ENCODE results near the gene MBNL1.

MBNL1 gene

GRCh38 chr3:152376351-152377183 is 107.8 kb downstream of the MBNL1 start:
- ATAC-seq (peak; percentile 62), DNase-seq (no peak)
- H3K4me1 Mint-ChIP-seq = peaks cover 77% of the 10 kb centered on the region
- peak overlapping the region; percentile 18 for H3K4me3 Mint-ChIP-seq
- peak overlapping the region; percentile 86 for H3K27ac Mint-ChIP-seq
- H3K36me3 Mint-ChIP-seq (ENCODE audit: low read depth) = peaks cover 41% of the 10 kb centered on the region
- H3K27me3 Mint-ChIP-seq = no peaks in the 10 kb centered on the region
- H3K9me3 Mint-ChIP-seq = no peaks in the 10 kb centered on the region

- DNase-seq (no peak), ATAC-seq (no peak)
- Mint-ChIP-seq H3K27me3 (no peaks in the 10 kb centered on the region), H3K36me3 (ENCODE audit: low read depth) (peaks cover 35% of the 10 kb centered on the region), H3K9me3 (no peaks in the 10 kb centered on the region), H3K27ac (peak overlapping the region; percentile 86), H3K4me3 (no peak overlapping the region), H3K4me1 (peaks cover 76% of the 10 kb centered on the region)
Observed at GRCh38 chr3:152377184-152377570, 108.4 kb downstream of the MBNL1 start.

- no peaks in the 10 kb centered on the region for H3K9me3 Mint-ChIP-seq
- peak overlapping the region; percentile 35 for H3K27ac Mint-ChIP-seq
- H3K36me3 Mint-ChIP-seq (ENCODE audit: low read depth) = peaks cover 25% of the 10 kb centered on the region
- no peak for DNase-seq
- no peak overlapping the region for H3K4me3 Mint-ChIP-seq
- ATAC-seq = no peak
- peaks cover 83% of the 10 kb centered on the region for H3K4me1 Mint-ChIP-seq
- no peaks in the 10 kb centered on the region for H3K27me3 Mint-ChIP-seq
Observed at GRCh38 chr3:152379415-152380042, 110.8 kb downstream of the MBNL1 start.

GRCh38 chr3:152380043-152380442 is 111.3 kb downstream of the MBNL1 start:
- Mint-ChIP-seq H3K4me1 (peaks cover 81% of the 10 kb centered on the region), H3K4me3 (no peak overlapping the region)

GRCh38 chr3:152381881-152382295 is 113.2 kb downstream of the MBNL1 start:
- Mint-ChIP-seq H3K27ac (peak overlapping the region; percentile 80), H3K4me3 (peak overlapping the region; percentile 62), H3K9me3 (no peaks in the 10 kb centered on the region), H3K27me3 (no peaks in the 10 kb centered on the region), H3K4me1 (peaks cover 84% of the 10 kb centered on the region), H3K36me3 (ENCODE audit: low read depth) (peaks cover 16% of the 10 kb centered on the region)
- no peak for DNase-seq
- ATAC-seq = no peak

More at GRCh38 chr3:152380043-152380442, 111.3 kb downstream of the MBNL1 start:
- ATAC-seq = no peak
- Mint-ChIP-seq H3K27me3 (no peaks in the 10 kb centered on the region), H3K36me3 (ENCODE audit: low read depth) (peaks cover 20% of the 10 kb centered on the region), H3K9me3 (no peaks in the 10 kb centered on the region), H3K27ac (peak overlapping the region; percentile 21)
- DNase-seq = no peak

GRCh38 chr3:152382312-152383135 is 113.8 kb downstream of the MBNL1 start:
- H3K9me3 Mint-ChIP-seq = no peaks in the 10 kb centered on the region
- peaks cover 84% of the 10 kb centered on the region for H3K4me1 Mint-ChIP-seq
- H3K4me3 Mint-ChIP-seq = peak overlapping the region; percentile 62
- H3K36me3 Mint-ChIP-seq (ENCODE audit: low read depth) = peaks cover 14% of the 10 kb centered on the region
- no peaks in the 10 kb centered on the region for H3K27me3 Mint-ChIP-seq
- H3K27ac Mint-ChIP-seq = peak overlapping the region; percentile 80
- no peak for ATAC-seq
- DNase-seq = no peak

DNA sequence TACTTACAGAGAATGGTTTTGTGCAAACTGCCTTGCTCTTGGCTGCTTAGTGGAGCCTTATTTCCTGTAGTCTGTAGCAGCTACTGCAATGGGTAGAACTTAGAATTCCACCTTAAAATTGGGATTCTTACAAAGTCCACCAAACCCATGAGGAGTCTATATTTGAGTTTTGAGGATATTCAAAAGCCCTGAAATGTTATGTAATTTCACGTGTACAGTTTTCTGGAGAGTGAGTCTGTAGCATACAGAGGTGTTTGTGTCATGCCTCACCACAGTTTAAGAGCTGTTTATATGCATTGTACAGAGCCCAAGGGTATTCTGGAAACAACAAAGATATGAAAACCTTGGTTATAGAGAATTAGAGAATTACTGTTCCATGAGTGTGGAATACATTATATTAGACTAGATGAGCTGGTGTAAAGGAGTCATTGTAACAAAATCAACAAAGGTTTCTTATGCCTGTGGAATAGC is 114.4 kb downstream of the MBNL1 start:
- ATAC-seq (no peak), DNase-seq (no peak)
- H3K36me3 Mint-ChIP-seq (ENCODE audit: low read depth) = peaks cover 8% of the 10 kb centered on the region
- H3K27me3 Mint-ChIP-seq = no peaks in the 10 kb centered on the region
- H3K9me3 Mint-ChIP-seq = no peaks in the 10 kb centered on the region
- peak overlapping the region; percentile 80 for H3K27ac Mint-ChIP-seq
- H3K4me3 Mint-ChIP-seq = no peak overlapping the region
- peaks cover 82% of the 10 kb centered on the region for H3K4me1 Mint-ChIP-seq

GRCh38 chr3:152384412-152384811 is 115.7 kb downstream of the MBNL1 start:
- ATAC-seq = peak; percentile 68
- Mint-ChIP-seq H3K27me3 (no peaks in the 10 kb centered on the region), H3K4me1 (peaks cover 82% of the 10 kb centered on the region), H3K4me3 (no peak overlapping the region), H3K27ac (no peak overlapping the region), H3K36me3 (ENCODE audit: low read depth) (peaks cover 8% of the 10 kb centered on the region), H3K9me3 (no peaks in the 10 kb centered on the region)
- DNase-seq = no peak

DNA sequence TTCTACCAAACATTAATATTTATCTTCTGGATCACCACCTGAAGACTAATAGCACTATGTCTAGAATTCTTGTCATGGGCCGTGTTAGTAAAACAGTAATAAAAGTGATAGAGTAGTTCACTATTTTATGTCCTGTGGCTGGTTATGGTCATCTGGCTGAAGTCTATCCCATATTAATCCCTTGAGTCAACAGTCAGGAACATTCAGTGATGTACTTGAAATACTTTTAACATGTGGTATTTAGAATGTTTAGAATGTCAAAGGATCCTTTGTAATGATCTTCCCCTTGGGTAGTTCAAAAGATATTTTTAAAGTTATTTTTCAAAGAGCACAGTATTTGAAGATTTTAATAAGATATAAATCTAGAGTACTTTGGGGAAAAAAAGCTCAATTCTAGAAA is 117.0 kb downstream of the MBNL1 start:
- Mint-ChIP-seq H3K36me3 (ENCODE audit: low read depth) (peaks cover 9% of the 10 kb centered on the region), H3K27ac (peak overlapping the region; percentile 64), H3K4me3 (no peak overlapping the region), H3K4me1 (peaks cover 76% of the 10 kb centered on the region), H3K9me3 (no peaks in the 10 kb centered on the region), H3K27me3 (no peaks in the 10 kb centered on the region)
- ATAC-seq (no peak), DNase-seq (no peak)

DNA sequence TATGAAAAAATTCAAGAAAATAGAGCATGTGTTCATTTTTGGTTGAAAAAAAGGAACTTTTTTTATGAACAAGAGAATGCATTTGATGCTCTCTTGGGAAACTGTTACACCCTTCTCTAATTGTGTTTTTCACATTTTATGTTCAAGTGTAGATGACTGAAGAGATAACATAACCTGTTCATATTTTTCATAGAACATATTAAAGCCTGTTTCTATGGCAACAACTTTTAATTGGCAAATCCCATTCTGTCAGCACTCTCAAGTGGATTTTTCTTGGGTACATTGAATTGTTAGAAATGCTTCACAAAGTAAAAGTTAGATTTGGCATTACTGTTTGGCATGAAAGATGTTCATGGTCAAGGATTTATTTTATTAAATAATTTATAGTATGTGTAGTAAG is 117.5 kb downstream of the MBNL1 start:
- Mint-ChIP-seq H3K4me1 (peaks cover 76% of the 10 kb centered on the region), H3K27ac (no peak overlapping the region), H3K36me3 (ENCODE audit: low read depth) (peaks cover 9% of the 10 kb centered on the region), H3K27me3 (no peaks in the 10 kb centered on the region), H3K9me3 (no peaks in the 10 kb centered on the region), H3K4me3 (no peak overlapping the region)
- DNase-seq (no peak), ATAC-seq (no peak)

DNA sequence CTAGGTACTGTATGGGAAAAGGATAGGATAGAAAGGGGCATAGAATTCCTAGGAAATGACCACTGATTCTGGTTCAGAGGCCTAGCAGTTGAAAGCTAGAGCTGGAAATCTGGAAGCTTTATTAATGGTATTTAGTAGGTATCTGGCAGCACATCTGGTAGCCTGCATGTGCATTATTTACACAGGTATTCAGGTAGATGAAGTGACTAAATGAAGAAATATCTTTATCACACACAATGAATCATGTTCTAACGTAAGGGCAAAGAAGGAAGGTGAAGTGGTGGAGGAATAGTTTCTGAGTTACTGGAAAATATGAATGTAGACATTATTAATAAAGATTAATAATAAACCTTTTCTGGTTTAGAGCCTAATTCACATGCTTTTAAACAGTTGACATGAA is 119.9 kb downstream of the MBNL1 start:
- peaks cover 75% of the 10 kb centered on the region for H3K4me1 Mint-ChIP-seq
- H3K27me3 Mint-ChIP-seq = no peaks in the 10 kb centered on the region
- DNase-seq (no peak), ATAC-seq (no peak)
- H3K4me3 Mint-ChIP-seq = no peak overlapping the region
- no peaks in the 10 kb centered on the region for H3K9me3 Mint-ChIP-seq
- peak overlapping the region; percentile 37 for H3K27ac Mint-ChIP-seq
- peaks cover 19% of the 10 kb centered on the region for H3K36me3 Mint-ChIP-seq (ENCODE audit: low read depth)

GRCh38 chr3:152389316-152389934 is 120.7 kb downstream of the MBNL1 start:
- Mint-ChIP-seq H3K4me1 (peaks cover 70% of the 10 kb centered on the region), H3K27ac (no peak overlapping the region), H3K4me3 (no peak overlapping the region), H3K27me3 (no peaks in the 10 kb centered on the region), H3K9me3 (no peaks in the 10 kb centered on the region), H3K36me3 (ENCODE audit: low read depth) (peaks cover 19% of the 10 kb centered on the region)
- DNase-seq = no peak
- no peak for ATAC-seq

GRCh38 chr3:152390647-152391046 is 121.9 kb downstream of the MBNL1 start:
- no peak overlapping the region for H3K4me3 Mint-ChIP-seq
- peak; percentile 43 for ATAC-seq

DNA sequence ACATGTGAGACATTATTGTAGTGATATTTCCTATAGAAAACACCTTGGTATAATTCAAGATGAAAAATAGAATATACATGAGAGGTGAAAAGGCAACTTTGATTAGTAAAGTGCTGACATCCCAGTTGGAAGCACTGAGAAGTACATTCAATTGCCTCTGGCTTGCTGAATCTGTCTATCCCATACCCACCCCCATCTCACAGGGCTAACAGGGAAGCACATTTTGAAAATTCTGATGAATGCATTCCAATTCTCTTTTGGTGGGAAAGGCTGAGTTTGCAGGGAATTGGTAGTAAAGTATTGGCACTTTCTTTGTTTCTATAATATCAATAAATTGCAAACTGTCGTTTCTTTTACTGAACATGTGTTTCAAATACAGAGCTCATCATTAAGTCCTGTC is 122.9 kb downstream of the MBNL1 start:
- no peaks in the 10 kb centered on the region for H3K9me3 Mint-ChIP-seq
- H3K4me1 Mint-ChIP-seq = peaks cover 54% of the 10 kb centered on the region
- DNase-seq (no peak), ATAC-seq (no peak)
- peak overlapping the region; percentile 6 for H3K27ac Mint-ChIP-seq
- H3K36me3 Mint-ChIP-seq (ENCODE audit: low read depth) = peaks cover 33% of the 10 kb centered on the region
- no peak overlapping the region for H3K4me3 Mint-ChIP-seq
- no peaks in the 10 kb centered on the region for H3K27me3 Mint-ChIP-seq

More at GRCh38 chr3:152390647-152391046, 121.9 kb downstream of the MBNL1 start:
- Mint-ChIP-seq H3K36me3 (ENCODE audit: low read depth) (peaks cover 25% of the 10 kb centered on the region), H3K27ac (no peak overlapping the region), H3K4me1 (peaks cover 63% of the 10 kb centered on the region), H3K27me3 (no peaks in the 10 kb centered on the region), H3K9me3 (no peaks in the 10 kb centered on the region)
- DNase-seq = no peak

All from activated naive CD8-positive, alpha-beta T cell treated with anti-CD3 and anti-CD28 coated beads, Interleukin-2, amount 50 U/mL, for 24 hours (primary cell).